GM11168 (cell line): ENCODE measurements around the gene UBE2V1.

ENCODE experiments used
- in situ Hi-C: fragments of 300-500 bp; cut with MboI; formaldehyde crosslinking; loops from one replicate; pipeline ENCODE4 v1.12.0; 2022; ENCODE audit warnings: low sequenced_read_pairs; ENCODE audit not compliant: unreplicated experiment

The UBE2V1 gene

GRCh38 chr20:50052550-50053361 lies 60.2 kb downstream of the UBE2V1 start:
- in situ Hi-C loops, result no loop called here

GRCh38 chr20:50050660-50051308 lies 62.2 kb downstream of the UBE2V1 start:
- in situ Hi-C loops, result no loop called here

DNA sequence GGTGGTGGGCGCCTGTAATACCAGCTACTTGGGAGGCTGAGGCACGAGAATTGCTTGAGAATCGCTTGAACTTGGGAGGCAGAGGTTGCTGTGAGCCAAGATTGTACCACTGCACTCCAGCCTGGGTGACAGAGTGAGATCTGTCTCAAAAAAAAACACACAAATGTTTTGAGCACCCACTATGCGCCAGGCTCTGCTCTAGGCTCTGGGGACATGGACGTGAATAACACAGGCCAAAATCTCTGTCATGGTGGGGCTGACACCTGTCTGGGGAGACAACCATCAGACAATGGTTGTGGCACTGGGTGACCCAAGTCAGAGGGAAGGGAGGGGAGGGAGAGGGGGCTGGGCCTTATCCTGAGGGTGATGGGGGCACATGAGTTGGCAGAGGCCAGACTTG lies 62.7 kb downstream of the UBE2V1 start:
- in situ Hi-C loops, result no loop called here

DNA sequence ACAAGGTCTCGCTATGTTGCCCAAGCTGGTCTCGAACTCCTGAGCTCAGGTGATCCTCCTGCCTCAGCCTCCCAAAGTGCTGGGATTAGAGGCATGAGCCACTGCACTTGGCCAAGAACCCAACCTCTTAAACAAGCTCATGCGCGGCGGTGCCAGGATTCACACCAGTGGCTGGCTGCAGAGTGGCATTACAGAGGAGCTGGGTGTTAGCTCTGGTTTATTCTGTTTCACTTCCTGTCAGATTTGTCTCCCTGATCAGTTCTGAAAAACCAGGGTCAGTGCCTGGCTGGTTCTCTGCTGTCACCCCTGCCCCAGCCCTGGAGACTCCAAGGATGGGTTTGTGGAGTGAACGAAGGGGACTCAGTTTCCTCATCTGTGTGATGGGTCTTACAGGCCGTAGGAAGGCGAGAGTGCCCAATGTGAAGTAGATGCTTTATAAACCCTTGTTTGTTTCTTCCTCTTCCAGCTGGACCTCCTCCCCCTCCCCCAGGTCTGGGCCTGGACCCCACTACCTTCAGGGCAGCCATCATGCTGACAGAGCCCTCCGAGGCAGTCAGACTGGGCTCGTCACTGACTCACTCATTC lies 63.4 kb downstream of the UBE2V1 start:
- in situ Hi-C loops, result no loop called here

GRCh38 chr20:50048420-50049166 lies 64.4 kb downstream of the UBE2V1 start:
- in situ Hi-C loops, result no loop called here

DNA sequence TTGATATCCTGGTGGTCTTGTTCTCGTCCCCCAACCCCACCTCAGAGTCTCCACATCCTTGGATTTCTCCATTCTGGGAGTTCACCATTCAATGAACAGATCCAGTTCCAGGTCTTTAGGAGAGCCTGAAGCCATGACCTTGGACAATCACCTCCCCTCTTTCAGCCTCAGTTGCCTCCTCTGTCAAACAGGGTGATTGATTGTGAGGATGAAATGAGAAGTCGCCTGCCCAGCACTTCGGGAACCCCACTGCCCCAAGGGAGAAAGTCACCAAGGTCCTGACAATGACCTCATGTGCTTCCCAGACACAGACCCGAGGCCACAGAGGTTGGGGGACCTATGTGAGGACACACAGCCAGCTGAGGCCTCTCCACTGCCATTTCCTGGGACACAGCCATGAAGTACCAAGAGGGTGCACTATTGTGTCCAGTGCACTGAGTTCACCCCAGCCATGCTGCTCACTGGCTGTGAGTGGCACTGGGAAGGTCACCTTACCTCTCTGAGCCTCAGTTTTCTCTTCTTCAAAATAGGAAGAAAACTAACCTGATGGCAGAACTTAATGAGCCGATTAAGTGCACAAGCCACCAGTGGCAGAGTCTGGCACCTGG lies 68.5 kb downstream of the UBE2V1 start:
- in situ Hi-C loops, result no loop called here

DNA sequence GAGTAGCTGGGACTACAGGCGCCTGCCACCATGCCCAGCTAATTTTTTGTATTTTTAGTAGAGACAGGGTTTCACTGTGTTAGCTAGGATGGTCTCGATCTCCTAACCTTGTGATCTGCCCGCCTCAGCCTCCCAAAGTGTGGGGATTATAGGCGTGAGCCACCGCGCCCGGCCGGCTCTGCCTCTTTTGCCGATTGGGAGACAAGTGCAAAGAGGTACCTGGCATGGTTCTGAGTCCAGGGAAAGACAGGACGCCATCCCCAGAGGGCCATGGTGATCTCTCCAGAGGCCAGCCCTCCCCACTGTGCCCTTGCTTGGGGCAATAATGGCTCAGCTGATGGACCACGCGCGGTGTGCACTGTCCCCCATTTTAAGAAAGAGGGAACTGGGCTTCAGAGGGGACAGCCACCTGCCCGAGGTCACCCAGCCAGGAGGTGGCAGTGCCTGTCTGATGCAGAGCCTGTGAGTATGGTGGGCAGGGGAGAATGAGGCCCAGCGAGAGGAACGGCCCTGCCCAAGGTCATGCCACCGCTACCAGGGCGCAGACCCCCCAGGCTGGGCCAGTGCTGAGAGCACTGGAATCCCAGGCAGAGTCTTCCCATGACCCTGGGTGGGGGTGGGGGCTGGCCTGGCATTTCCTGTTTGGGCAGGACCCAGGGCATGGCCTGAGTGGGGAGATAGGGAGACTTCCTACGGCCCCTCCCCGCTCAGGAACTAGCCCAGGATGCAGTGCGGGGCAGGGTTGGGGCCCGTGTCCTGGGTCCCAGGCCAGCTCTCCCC lies 69.2 kb downstream of the UBE2V1 start:
- in situ Hi-C loops, result no loop called here

DNA sequence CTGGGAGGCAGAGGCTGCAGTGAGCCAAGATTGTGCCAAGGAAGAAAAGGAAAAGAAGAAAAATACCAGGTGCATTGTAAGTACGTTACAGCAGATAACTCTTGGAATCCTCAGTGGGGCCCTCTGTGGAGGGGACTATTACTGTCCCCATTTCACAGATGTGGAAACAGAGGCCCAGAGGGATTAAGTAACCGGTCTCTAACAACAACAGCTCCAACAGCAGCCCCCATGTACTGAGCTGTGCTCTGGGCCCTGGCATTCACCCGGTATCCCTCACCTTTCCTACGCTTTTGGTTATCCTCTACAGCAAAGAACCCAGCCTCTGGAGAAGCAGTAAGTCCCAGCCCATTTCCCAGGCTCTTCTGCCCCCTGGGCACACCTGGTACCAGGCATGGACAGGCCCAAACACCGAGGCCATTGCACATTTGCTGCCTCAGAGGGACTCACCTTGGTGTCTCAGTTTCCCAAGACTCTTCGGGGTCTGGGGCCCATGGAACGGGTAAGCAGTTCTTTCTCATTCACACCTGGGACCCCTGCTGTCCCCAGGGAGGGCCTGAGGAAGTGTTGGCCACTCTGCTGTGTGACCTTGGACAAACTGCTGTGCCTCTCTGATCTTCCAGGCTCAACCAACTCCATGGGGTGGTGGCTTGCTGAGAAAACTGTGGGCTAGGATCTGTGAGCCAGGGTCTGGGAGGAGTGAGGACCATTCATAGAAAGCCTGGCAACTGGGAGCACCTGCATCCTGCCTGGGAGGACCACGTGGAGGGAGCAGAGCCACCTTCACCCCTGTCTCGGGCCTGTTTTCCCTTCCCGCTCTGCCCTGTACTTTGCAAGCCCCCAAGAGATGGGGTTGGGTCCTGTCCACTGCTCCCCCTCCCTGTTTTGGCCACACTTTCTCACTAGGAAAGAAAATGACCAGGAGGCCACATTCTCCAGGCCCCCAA lies 70.3 kb downstream of the UBE2V1 start:
- in situ Hi-C loops, result no loop called here

DNA sequence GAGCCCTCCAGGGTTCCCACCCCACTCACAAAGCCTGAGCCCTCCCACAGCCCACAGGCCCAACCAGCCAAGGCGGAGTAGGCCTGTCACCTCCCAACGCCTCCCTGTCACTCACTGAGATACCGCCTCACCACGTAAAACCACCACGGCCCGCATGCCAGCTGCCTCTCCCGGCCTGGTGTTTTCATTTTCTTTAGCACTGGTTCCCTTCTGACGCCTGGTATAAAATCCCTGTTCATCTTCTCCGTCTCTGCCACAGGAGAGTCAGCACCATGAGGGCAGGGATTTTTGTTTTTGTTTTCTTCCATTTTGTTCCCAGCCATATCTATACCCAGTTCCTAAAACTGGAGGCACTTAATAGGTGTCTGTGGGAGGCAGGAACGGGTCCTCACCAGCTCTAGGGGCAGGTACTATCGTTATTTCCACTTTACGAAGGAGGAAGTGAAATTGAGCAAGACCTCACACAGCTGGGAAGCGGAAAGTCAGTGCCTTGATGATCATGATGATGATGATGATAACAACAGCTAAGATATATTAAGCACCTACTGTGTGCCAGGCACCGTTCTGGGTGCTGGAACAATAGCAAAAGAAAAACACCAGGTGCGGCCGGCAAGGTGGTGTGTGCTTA lies 71.6 kb downstream of the UBE2V1 start:
- in situ Hi-C loops, result no loop called here

DNA sequence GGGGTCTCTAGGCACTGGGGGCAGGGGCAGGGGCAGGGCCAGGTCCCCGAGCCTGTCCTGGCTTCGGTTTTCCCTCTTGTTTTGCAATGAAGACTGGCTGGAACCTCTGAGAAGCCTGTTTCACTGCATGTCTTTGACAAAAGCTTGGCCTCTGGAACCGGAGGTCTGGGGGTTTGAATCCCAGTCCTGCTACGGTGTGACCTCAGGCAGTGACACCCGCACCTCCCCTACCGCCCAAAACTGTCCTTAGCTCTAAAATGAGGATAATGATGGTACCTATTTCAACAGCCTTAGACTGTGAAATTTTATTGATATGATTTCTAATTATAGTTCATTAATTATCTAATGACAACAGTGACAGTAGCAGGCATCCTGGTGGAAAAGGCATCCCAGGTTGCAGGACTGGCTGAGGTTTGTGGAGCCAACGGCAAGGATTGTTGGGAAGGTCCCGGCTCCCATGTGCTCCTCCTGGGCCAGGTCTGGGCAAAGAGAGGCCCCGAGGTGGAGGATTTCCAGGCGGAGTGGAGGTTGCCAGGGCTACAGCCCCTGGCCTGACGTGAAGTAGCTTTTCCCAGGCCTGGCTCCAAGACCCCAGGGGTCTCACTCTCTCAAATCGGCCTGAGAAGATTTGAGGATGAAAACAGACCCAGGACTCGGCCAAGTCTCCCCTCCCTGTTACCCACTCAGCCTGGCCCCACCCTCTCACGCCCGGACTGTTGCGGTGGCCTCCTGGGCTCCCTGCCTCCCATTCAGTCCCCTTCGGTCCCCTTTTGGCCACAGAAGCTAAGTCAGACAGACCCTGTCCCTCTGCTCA lies 72.3 kb downstream of the UBE2V1 start:
- in situ Hi-C loops, result no loop called here

DNA sequence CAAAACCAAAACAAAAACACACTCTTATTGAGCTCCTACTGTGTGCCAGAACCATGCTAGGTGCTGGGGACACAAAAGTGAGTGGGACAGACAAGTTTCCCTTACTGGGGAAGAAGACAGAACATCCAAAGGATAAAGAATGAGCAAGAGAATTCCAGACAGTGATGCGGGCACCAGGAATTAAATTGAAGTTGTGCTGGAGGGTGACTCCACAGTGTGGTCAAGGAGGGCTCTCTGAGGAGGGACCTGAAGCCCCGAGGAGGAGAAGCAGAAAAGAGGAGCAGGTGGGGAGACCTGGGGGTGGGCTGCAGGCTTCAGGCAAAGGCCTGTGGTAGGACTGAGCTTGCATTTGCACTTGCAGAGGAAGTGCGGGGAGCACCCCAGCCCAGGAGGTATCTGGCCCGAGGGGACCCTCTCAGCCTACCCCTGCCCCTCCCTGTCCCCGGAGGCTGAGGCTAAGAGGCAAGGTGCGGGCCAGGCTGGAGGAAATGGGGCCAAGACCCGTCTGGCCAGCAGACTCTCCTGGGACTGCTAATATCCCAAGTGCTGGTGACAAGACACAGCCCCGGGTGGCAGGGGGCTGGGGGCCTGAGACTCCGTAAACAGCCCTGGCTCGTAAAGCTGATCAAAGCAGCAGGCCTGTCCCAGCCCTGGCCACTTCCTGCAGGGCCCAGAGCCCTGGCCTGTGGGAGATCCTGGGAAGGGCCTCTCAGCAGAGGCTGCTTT lies 73.1 kb downstream of the UBE2V1 start:
- in situ Hi-C loops, result no loop called here

- in situ Hi-C loops, result no loop called here
These were observed 74.4 kb downstream of the UBE2V1 start for GRCh38 chr20:50038574-50038991.

- in situ Hi-C loops, result no loop called here
These were observed 74.8 kb downstream of the UBE2V1 start for GRCh38 chr20:50038169-50038568.

DNA sequence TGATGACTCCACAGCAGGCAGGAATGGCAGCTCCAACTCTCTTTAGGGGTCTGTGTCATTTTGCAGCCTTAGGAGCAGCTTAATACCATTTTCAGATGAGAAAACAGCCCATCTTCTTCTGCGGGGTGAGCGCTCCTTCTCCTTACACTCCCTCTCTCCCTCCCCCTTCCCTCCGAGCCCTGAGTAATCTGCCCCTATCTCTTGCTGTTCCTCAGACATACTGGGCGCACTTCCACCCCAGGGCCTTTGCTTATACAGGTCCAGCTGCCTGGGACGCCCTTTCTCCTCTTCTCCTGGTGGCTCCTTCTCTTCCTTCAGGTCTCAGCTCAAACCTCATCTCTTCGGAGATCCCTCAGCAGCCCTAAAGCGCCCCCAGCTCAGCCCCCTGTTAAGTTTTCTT lies 75.4 kb downstream of the UBE2V1 start:
- in situ Hi-C loops, result no loop called here

DNA sequence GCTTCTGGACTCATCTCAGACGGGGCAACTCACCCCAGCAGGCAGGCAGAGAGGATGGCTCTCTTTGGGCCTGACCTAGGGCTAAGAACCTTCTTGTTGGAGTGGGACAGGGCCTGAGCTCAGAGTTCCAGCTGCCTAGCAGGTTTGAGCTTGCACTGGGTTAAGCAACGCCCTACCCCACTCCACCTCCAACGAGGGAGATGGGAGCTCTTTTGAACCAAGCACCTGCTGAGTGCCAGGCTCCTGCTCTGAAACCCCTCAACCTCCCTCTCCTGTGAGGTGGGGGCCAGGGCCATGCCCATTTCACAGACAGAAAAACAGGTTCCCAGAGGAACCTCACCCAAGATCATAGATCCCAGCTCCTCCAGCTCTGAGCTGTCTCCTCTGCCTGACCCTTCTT lies 75.8 kb downstream of the UBE2V1 start:
- in situ Hi-C loops, result no loop called here

DNA sequence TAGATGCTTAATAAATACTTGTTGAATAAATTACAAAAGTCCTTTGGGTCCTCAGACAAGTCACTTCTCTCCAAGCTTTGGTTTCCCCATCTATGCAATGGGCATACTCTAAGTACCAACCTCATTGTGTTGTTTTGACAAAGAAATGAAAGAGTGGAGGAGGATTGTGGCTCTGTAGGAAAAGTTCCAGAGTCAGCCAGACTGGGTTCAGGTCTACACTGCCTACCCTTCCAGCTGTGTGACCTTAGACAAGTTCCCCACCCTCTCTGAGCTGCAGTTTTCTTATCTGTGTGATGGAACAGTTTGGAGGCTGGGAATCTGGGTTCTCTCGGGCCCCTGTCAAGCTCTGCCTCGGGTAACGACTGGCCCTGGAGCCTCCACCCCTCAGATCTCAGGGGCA lies 76.2 kb downstream of the UBE2V1 start:
- in situ Hi-C loops, result no loop called here
